Measurements from ENCODE around the gene CLDN18.

The CLDN18 gene

DNA sequence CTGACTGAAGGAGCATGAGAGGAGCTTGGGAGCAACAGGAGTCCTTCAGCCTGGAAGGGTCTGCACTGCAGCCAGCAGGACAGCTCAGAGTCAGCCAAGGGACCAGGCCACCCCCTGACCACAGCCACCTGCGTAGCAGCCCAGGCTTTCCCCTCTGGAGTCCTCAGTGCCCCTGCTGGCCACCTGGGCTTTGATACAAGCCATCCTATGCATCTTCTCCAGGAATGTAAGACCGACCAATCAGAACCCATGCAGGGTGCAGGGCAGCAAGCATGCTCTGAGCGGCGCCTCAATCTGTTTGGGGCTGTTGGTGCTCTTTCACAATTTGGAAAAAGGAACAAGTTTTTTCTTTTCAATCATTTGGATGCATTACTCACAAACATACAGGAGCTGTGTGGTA lies 53.5 kb downstream of the CLDN18 start:
- no peak for ATAC-seq (ENCODE audit: low read depth)
- no peak for DNase-seq (ENCODE audit: low spot score)

DNA sequence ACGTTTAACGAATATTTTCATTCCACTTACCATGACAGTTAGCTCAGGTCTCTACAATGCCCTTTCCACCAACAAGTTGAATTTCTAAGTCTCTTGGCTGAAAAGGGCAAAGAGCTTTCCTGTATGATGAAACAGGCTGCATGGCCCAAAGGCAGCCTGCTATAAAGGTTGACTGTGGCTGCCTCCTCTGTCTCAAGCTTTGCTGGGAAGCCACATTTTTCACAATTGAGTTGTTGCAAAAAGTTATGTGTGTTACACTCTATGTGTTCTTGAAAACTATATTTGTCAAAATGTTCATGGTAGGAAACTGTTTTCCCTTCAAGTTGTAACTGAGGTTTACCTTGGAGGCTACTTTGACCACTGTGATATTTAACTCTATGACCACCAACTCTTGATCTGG lies 56.0 kb downstream of the CLDN18 start:
- H3K36me3 ChIP-seq (ENCODE audit: low read depth), result no peaks in the 10 kb centered on the region

More for the DNA sequence above, 53.5 kb downstream of the CLDN18 start:
- Histone ChIP-seq H3K27ac (ENCODE audit: poor library complexity, severe bottlenecking) (no peak overlapping the region), H3K4me1 (ENCODE audit: insufficient read depth, poor library complexity, severe bottlenecking) (no peaks in the 10 kb centered on the region), H3K9me3 (ENCODE audit: severe bottlenecking) (no peaks in the 10 kb centered on the region), H3K27me3 (ENCODE audit: insufficient read depth, poor library complexity, severe bottlenecking) (no peaks in the 10 kb centered on the region), H3K4me3 (ENCODE audit: severe bottlenecking) (no peak overlapping the region), H3K36me3 (ENCODE audit: low read depth) (no peaks in the 10 kb centered on the region)
- TF ChIP-seq, protein P1, sequence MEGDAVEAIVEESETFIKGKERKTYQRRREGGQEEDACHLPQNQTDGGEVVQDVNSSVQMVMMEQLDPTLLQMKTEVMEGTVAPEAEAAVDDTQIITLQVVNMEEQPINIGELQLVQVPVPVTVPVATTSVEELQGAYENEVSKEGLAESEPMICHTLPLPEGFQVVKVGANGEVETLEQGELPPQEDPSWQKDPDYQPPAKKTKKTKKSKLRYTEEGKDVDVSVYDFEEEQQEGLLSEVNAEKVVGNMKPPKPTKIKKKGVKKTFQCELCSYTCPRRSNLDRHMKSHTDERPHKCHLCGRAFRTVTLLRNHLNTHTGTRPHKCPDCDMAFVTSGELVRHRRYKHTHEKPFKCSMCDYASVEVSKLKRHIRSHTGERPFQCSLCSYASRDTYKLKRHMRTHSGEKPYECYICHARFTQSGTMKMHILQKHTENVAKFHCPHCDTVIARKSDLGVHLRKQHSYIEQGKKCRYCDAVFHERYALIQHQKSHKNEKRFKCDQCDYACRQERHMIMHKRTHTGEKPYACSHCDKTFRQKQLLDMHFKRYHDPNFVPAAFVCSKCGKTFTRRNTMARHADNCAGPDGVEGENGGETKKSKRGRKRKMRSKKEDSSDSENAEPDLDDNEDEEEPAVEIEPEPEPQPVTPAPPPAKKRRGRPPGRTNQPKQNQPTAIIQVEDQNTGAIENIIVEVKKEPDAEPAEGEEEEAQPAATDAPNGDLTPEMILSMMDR (IDR thresholded peaks at IDR 0.05; ENCODE audit: poor library complexity, severe bottlenecking), result no peak

GRCh38 chr3:138066383-138066782 lies 56.4 kb downstream of the CLDN18 start:
- ATAC-seq (ENCODE audit: low read depth) (no peak), DNase-seq (ENCODE audit: low spot score) (no peak)
- Histone ChIP-seq H3K9me3 (ENCODE audit: severe bottlenecking) (no peaks in the 10 kb centered on the region), H3K27me3 (ENCODE audit: insufficient read depth, poor library complexity, severe bottlenecking) (no peaks in the 10 kb centered on the region), H3K4me1 (ENCODE audit: insufficient read depth, poor library complexity, severe bottlenecking) (no peaks in the 10 kb centered on the region), H3K27ac (ENCODE audit: poor library complexity, severe bottlenecking) (no peak overlapping the region), H3K4me3 (ENCODE audit: severe bottlenecking) (no peak overlapping the region), H3K36me3 (ENCODE audit: low read depth) (no peaks in the 10 kb centered on the region)
- TF ChIP-seq, protein P1 (IDR thresholded peaks at IDR 0.05; ENCODE audit: poor library complexity, severe bottlenecking), result no peak

More for the DNA sequence above, 56.0 kb downstream of the CLDN18 start:
- Histone ChIP-seq H3K27me3 (ENCODE audit: insufficient read depth, poor library complexity, severe bottlenecking) (no peaks in the 10 kb centered on the region), H3K27ac (ENCODE audit: poor library complexity, severe bottlenecking) (no peak overlapping the region), H3K4me1 (ENCODE audit: insufficient read depth, poor library complexity, severe bottlenecking) (no peaks in the 10 kb centered on the region), H3K4me3 (ENCODE audit: severe bottlenecking) (no peak overlapping the region), H3K9me3 (ENCODE audit: severe bottlenecking) (no peaks in the 10 kb centered on the region)
- TF ChIP-seq, protein P1 (IDR thresholded peaks at IDR 0.05; ENCODE audit: poor library complexity, severe bottlenecking), result no peak
- ATAC-seq (ENCODE audit: low read depth) (no peak), DNase-seq (ENCODE audit: low spot score) (no peak)

DNA sequence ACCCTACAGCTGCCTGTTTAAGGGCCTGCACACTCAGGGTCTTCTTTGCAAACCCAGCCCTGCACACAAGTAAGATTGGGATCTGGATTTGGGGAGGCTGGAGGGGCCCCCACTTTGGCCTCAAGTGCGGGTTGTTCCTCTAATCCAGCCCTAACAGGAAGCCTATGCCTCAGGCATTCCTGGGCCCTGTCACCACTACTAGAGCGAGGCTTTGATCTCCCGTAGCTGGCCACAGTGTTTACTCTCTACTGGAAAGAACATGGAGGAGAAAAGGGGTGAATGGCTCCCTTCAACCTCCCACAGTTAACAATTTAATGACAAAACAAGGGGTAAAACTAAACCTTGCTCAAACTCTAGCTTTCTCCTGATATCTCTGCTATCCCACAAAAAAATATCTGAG lies 57.0 kb downstream of the CLDN18 start:
- no peak overlapping the region for H3K27ac ChIP-seq (ENCODE audit: poor library complexity, severe bottlenecking)

GRCh38 chr3:138068046-138068445 lies 58.1 kb downstream of the CLDN18 start:
- ATAC-seq (ENCODE audit: low read depth) (no peak), DNase-seq (ENCODE audit: low spot score) (no peak)
- TF ChIP-seq, protein P1 (IDR thresholded peaks at IDR 0.05; ENCODE audit: poor library complexity, severe bottlenecking), result no peak
- Histone ChIP-seq H3K4me1 (ENCODE audit: insufficient read depth, poor library complexity, severe bottlenecking) (peaks cover 2% of the 10 kb centered on the region), H3K27me3 (ENCODE audit: insufficient read depth, poor library complexity, severe bottlenecking) (no peaks in the 10 kb centered on the region), H3K9me3 (ENCODE audit: severe bottlenecking) (no peaks in the 10 kb centered on the region), H3K4me3 (ENCODE audit: severe bottlenecking) (no peak overlapping the region), H3K27ac (ENCODE audit: poor library complexity, severe bottlenecking) (no peak overlapping the region), H3K36me3 (ENCODE audit: low read depth) (no peaks in the 10 kb centered on the region)

More for the DNA sequence above, 57.0 kb downstream of the CLDN18 start:
- no peak for ATAC-seq (ENCODE audit: low read depth)
- Histone ChIP-seq H3K36me3 (ENCODE audit: low read depth) (no peaks in the 10 kb centered on the region), H3K27me3 (ENCODE audit: insufficient read depth, poor library complexity, severe bottlenecking) (no peaks in the 10 kb centered on the region), H3K9me3 (ENCODE audit: severe bottlenecking) (no peaks in the 10 kb centered on the region), H3K4me3 (ENCODE audit: severe bottlenecking) (no peak overlapping the region), H3K4me1 (ENCODE audit: insufficient read depth, poor library complexity, severe bottlenecking) (no peaks in the 10 kb centered on the region)
- TF ChIP-seq, protein P1 (IDR thresholded peaks at IDR 0.05; ENCODE audit: poor library complexity, severe bottlenecking), result no peak
- no peak for DNase-seq (ENCODE audit: low spot score)
